ENCODE measurements around the gene CLCNKB.
"Not testable (repeated sequence)": the region's sequence is repeated elsewhere in the genome, so short reads cannot be mapped to it uniquely, and the experiment has no call there.

The CLCNKB gene

GRCh38 chr1:16036461-16036860, 7.1 kb upstream of the CLCNKB start:
- not testable (repeated sequence) for DNase-seq

GRCh38 chr1:16038620-16038912, 5.0 kb upstream of the CLCNKB start:
- DNase-seq = no peak

GRCh38 chr1:16039871-16040270, 3.7 kb upstream of the CLCNKB start:
- not testable (repeated sequence) for DNase-seq

- no peak for DNase-seq
Observed at GRCh38 chr1:16041200-16041599, 2.4 kb upstream of the CLCNKB start.

GRCh38 chr1:16042096-16042495, 1.5 kb upstream of the CLCNKB start:
- no peak for DNase-seq

GRCh38 chr1:16042654-16043053, 928 bp upstream of the CLCNKB start:
- not testable (repeated sequence) for DNase-seq

GRCh38 chr1:16043950-16044349, 368 bp downstream of the CLCNKB start:
- DNase-seq = no peak

- DNase-seq = no peak
Observed at GRCh38 chr1:16046842-16047241, 3.3 kb downstream of the CLCNKB start.

- no peak for DNase-seq
Observed at GRCh38 chr1:16047791-16048475, 4.4 kb downstream of the CLCNKB start.

GRCh38 chr1:16048573-16049189, 5.1 kb downstream of the CLCNKB start:
- peak; percentile 55 for DNase-seq

- no peak for DNase-seq
Observed at GRCh38 chr1:16050328-16050727, 6.7 kb downstream of the CLCNKB start.

GRCh38 chr1:16051039-16051438, 7.5 kb downstream of the CLCNKB start:
- DNase-seq = no peak

GRCh38 chr1:16051949-16052348, 8.4 kb downstream of the CLCNKB start:
- DNase-seq = not testable (repeated sequence)

- DNase-seq = no peak
Observed at GRCh38 chr1:16053781-16054502, 10.4 kb downstream of the CLCNKB start.

GRCh38 chr1:16054598-16055540, 11.3 kb downstream of the CLCNKB start:
- DNase-seq = no peak

GRCh38 chr1:16055613-16056520, 12.3 kb downstream of the CLCNKB start:
- peak; percentile 90 for DNase-seq

- not testable (repeated sequence) for DNase-seq
Observed at GRCh38 chr1:16056521-16056912, 12.9 kb downstream of the CLCNKB start.

- not testable (repeated sequence) for DNase-seq
Observed at GRCh38 chr1:16057314-16057915, 13.8 kb downstream of the CLCNKB start.

- DNase-seq = not testable (repeated sequence)
Observed at GRCh38 chr1:16058394-16059120, 15.0 kb downstream of the CLCNKB start.

GRCh38 chr1:16061266-16061665, 17.7 kb downstream of the CLCNKB start:
- no peak for DNase-seq

Measured in stimulated activated CD4-positive, alpha-beta T cell treated with anti-CD3 and anti-CD28 coated beads, Interleukin-4, amount 100 ng/mL, for 1 hour (primary cell).